ENCODE data around the gene CTBP1.

The CTBP1 gene

GRCh38 chr4:1274871-1275270, 25.9 kb upstream of the CTBP1 start:
- no peak overlapping the region for H2AFZ ChIP-seq (ENCODE audit: low read length)
- H3K9me2 ChIP-seq (ENCODE audit: low read depth, low read length): no peaks in the 10 kb centered on the region
- no peaks in the 10 kb centered on the region for H3K9me3 ChIP-seq (ENCODE audit: low read length)
- no peak overlapping the region for H3K4me2 ChIP-seq (ENCODE audit: low read length)
- no peak overlapping the region for H3K9ac ChIP-seq (ENCODE audit: low read length)
- H3K27ac ChIP-seq (ENCODE audit: low read depth, low read length, poor library complexity, severe bottlenecking): no peak overlapping the region
- no peaks in the 10 kb centered on the region for H4K20me1 ChIP-seq (ENCODE audit: insufficient read depth, low read length)
- H3K4me1 ChIP-seq (ENCODE audit: insufficient read depth, low read length, severe bottlenecking): no peaks in the 10 kb centered on the region
- TF ChIP-seq EZH2 (IDR thresholded peaks at IDR 0.05; ENCODE audit: borderline replicate concordance, low read length) (no peak), CTCF (IDR thresholded peaks at IDR 0.05; ENCODE audit: low read length) (no peak)
- H3K27me3 ChIP-seq (ENCODE audit: insufficient read depth, low read length): no peaks in the 10 kb centered on the region
- no peaks in the 10 kb centered on the region for H3F3A ChIP-seq (ENCODE audit: insufficient read depth, low read length)
- H3K4me3 ChIP-seq (ENCODE audit: low read depth, low read length, poor library complexity, severe bottlenecking): no peak overlapping the region
- H3K36me3 ChIP-seq (ENCODE audit: insufficient read depth, low read length): no peaks in the 10 kb centered on the region
- H3K79me2 ChIP-seq (ENCODE audit: insufficient read depth, low read length): no peaks in the 10 kb centered on the region

DNA sequence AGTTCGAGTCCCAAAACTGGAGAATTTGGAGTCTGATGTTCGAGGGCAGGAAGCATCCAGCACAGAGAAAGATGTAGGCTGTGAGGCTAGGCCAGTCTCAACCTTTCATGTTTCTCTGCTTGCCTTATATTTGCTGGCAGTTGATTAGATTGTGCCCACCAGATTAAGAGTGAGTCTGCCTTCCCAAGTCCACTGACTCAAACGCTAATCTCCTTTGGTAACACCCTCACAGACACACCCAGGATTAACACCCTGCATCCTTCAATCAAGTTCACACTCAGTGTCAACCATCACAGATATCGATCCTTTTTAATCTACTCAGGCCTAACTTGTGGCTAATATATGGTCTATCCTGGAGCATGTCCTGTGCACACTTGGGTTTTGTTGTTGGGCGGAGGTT, 22.8 kb upstream of the CTBP1 start:
- H3K4me1 ChIP-seq (ENCODE audit: insufficient read depth, low read length, severe bottlenecking): peaks cover 9% of the 10 kb centered on the region
- H4K20me1 ChIP-seq (ENCODE audit: insufficient read depth, low read length): no peaks in the 10 kb centered on the region
- H3K4me3 ChIP-seq (ENCODE audit: low read depth, low read length, poor library complexity, severe bottlenecking): no peak overlapping the region
- TF ChIP-seq EZH2 (IDR thresholded peaks at IDR 0.05; ENCODE audit: borderline replicate concordance, low read length) (no peak), CTCF (IDR thresholded peaks at IDR 0.05; ENCODE audit: low read length) (no peak)
- no peak overlapping the region for H2AFZ ChIP-seq (ENCODE audit: low read length)
- no peak overlapping the region for H3K27ac ChIP-seq (ENCODE audit: low read depth, low read length, poor library complexity, severe bottlenecking)
- H3K9me3 ChIP-seq (ENCODE audit: low read length): no peaks in the 10 kb centered on the region
- no peaks in the 10 kb centered on the region for H3F3A ChIP-seq (ENCODE audit: insufficient read depth, low read length)
- H3K4me2 ChIP-seq (ENCODE audit: low read length): no peak overlapping the region
- no peaks in the 10 kb centered on the region for H3K27me3 ChIP-seq (ENCODE audit: insufficient read depth, low read length)
- no peak overlapping the region for H3K9ac ChIP-seq (ENCODE audit: low read length)
- H3K36me3 ChIP-seq (ENCODE audit: insufficient read depth, low read length): no peaks in the 10 kb centered on the region
- H3K79me2 ChIP-seq (ENCODE audit: insufficient read depth, low read length): no peaks in the 10 kb centered on the region
- H3K9me2 ChIP-seq (ENCODE audit: low read depth, low read length): no peaks in the 10 kb centered on the region

DNA sequence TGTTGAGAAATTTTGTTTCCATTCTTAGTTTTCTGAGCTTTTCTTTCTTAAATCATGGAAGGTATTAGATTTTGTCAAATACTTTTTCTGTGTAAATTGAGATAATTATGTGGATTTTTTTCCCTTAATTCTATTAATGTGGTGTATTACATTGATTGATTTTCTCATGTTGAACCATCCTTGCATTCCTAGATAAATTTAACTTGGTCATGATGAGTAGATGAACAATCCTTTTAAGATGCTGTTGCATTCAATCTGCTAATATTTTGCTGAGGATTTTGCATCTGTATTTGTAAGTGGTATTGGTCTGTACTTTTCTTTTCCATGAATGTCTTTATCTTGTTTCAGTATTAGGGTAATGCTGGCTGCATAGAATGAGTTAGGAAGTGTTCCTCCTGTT, 20.3 kb upstream of the CTBP1 start:
- no peak overlapping the region for H3K4me3 ChIP-seq (ENCODE audit: low read depth, low read length, poor library complexity, severe bottlenecking)
- H3K9ac ChIP-seq (ENCODE audit: low read length): no peak overlapping the region
- TF ChIP-seq EZH2 (IDR thresholded peaks at IDR 0.05; ENCODE audit: borderline replicate concordance, low read length) (no peak), CTCF (IDR thresholded peaks at IDR 0.05; ENCODE audit: low read length) (no peak)
- H3F3A ChIP-seq (ENCODE audit: insufficient read depth, low read length): no peaks in the 10 kb centered on the region
- H3K4me1 ChIP-seq (ENCODE audit: insufficient read depth, low read length, severe bottlenecking): peaks cover 9% of the 10 kb centered on the region
- no peaks in the 10 kb centered on the region for H3K27me3 ChIP-seq (ENCODE audit: insufficient read depth, low read length)
- H3K4me2 ChIP-seq (ENCODE audit: low read length): no peak overlapping the region
- H3K9me2 ChIP-seq (ENCODE audit: low read depth, low read length): no peaks in the 10 kb centered on the region
- H3K79me2 ChIP-seq (ENCODE audit: insufficient read depth, low read length): no peaks in the 10 kb centered on the region
- H3K9me3 ChIP-seq (ENCODE audit: low read length): no peaks in the 10 kb centered on the region
- no peaks in the 10 kb centered on the region for H4K20me1 ChIP-seq (ENCODE audit: insufficient read depth, low read length)
- no peaks in the 10 kb centered on the region for H3K36me3 ChIP-seq (ENCODE audit: insufficient read depth, low read length)
- H2AFZ ChIP-seq (ENCODE audit: low read length): no peak overlapping the region
- no peak overlapping the region for H3K27ac ChIP-seq (ENCODE audit: low read depth, low read length, poor library complexity, severe bottlenecking)

Measured in OCI-LY1 (cell line).